ENCODE results near the gene LIMA1.

DNA sequence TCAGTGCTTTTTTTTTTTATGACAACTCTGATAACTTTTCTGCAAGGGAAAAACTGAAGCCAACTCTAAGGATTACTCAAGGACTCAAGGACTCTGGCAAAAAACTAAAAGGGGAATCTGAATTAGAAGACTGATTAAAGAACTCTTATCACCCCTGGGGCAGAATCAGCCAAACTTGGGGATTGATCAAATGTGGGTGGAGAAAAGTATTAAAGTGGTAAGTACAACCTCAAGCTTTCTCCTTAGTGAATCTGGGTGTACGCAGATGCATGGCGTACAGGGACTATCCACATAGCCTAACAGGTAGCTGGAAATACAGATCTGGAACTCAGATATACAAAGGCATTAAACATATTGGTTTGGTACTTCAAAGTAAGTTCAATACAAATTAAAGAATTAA, 7.3 kb downstream of the LIMA1 start:
- TF ChIP-seq, protein P1, sequence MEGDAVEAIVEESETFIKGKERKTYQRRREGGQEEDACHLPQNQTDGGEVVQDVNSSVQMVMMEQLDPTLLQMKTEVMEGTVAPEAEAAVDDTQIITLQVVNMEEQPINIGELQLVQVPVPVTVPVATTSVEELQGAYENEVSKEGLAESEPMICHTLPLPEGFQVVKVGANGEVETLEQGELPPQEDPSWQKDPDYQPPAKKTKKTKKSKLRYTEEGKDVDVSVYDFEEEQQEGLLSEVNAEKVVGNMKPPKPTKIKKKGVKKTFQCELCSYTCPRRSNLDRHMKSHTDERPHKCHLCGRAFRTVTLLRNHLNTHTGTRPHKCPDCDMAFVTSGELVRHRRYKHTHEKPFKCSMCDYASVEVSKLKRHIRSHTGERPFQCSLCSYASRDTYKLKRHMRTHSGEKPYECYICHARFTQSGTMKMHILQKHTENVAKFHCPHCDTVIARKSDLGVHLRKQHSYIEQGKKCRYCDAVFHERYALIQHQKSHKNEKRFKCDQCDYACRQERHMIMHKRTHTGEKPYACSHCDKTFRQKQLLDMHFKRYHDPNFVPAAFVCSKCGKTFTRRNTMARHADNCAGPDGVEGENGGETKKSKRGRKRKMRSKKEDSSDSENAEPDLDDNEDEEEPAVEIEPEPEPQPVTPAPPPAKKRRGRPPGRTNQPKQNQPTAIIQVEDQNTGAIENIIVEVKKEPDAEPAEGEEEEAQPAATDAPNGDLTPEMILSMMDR (IDR thresholded peaks at IDR 0.05): no peak
- TF ChIP-seq POLR2A (IDR thresholded peaks at IDR 0.05): no peak

Data from body of pancreas (tissue), 4 donors.